Cardiac septum (tissue), 1 donor: Measurements from ENCODE around the gene ACSM6. TPM values are rescaled to one million over a fixed set of nuclear protein-coding genes. Genes with fewer than 3 reads are reported as not detected.

ENCODE experiments used
- DNase-seq: peaks from one replicate; pipeline ENCODE4 v3.0.0-alpha.2; 2020; ENCODE audit warnings: low spot score
- intact Hi-C: fragments of 100-400 bp; cut with DNase I; formaldehyde crosslinking; loops from one replicate; pipeline ENCODE4 v1.14.0; 2022
- total RNA-seq: library from RNA; stranded (reverse); fragmentation: NEBNext Ultra II Directional; extraction: Animal tissue kit (Norgen Biotek cat#: 25700); gene quantifications from one replicate; pipeline ENCODE4 v1.2.1, GENCODE V29; 2021
- donor health status: DM: no; HTN: no; CAD: no.

Gene ACSM6
- total RNA-seq, 1 donor from 2014 or later = 0.30 TPM

DNA sequence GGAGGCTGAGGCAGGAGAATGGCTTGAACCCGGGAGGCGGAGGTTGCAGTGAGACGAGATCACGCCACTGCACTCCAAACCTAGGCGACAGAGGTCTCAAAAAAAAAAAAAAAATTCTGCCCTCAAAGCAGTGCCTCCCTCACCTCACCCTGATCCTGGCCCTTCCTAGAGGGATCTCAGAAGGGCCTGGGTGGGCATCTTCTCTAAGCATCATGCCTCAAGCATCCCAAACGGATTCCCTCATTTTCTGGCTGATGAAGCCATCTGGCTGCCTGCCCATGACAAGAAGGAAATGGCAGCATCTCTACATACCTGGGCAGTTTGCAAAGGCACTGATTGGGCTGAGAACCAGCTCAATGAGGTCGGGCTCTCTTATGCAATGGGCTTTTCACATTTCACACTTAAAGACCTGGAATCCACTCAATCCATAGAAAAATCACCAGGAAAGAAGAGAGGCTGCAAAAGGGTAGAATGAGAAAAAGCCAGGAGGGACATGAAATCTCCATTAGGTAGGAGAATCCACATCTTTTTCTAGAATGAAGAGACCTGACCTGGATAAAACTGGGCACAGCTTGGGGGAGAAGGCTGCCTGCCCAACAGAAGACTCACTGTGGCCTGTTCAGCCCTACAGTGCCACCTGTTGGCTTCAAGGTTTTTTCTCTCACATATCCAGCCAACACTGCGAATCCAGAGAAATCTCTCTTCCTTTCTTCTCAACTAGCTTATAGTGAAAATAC is 48.7 kb downstream of the ACSM6 start:
- intact Hi-C loops = loop anchor here (10.0 kb wide), 1 partner anchor 362 kb away; no protein-coding TSS in a partner anchor
- DNase-seq = no peak

DNA sequence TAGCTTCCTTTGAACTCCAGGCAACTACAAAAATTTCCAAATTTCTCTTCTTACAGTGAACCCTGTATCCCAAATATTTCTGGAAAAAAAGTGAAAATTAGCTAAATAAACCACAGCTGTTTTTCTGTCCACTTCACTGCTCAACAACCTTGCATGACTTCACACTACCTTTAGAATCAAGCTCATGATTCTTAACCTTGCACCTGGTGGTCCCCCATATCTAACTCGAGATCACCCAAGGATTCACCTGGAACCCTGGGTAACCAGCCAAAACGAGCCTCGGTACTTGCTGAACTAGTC is 49.2 kb downstream of the ACSM6 start:
- intact Hi-C loops = loop anchor here (10.0 kb wide), 1 partner anchor 362 kb away; no protein-coding TSS in a partner anchor
- no peak for DNase-seq

DNA sequence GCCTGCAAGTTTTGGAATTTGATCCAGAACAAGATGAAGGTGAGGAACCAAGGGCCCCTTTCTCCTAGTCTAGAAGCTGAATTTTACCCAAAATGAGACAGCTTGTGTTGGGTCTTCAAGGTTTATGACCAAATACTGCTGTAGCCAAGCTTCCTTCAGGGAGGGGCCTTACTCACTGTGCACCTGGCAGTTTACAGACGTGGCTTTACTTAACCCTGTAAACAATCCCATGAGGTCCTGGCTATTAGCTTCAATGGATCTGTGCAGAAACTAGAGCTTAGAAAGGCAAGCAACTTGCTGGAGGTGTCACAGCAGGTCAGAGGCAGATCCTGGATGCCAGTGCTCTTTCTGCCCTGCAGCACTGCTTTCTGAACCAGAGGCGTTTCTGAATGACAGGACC is 50.1 kb downstream of the ACSM6 start:
- DNase-seq = no peak
- intact Hi-C loops = loop anchor here (10.0 kb wide), 1 partner anchor 361 kb away; no protein-coding TSS in a partner anchor

DNA sequence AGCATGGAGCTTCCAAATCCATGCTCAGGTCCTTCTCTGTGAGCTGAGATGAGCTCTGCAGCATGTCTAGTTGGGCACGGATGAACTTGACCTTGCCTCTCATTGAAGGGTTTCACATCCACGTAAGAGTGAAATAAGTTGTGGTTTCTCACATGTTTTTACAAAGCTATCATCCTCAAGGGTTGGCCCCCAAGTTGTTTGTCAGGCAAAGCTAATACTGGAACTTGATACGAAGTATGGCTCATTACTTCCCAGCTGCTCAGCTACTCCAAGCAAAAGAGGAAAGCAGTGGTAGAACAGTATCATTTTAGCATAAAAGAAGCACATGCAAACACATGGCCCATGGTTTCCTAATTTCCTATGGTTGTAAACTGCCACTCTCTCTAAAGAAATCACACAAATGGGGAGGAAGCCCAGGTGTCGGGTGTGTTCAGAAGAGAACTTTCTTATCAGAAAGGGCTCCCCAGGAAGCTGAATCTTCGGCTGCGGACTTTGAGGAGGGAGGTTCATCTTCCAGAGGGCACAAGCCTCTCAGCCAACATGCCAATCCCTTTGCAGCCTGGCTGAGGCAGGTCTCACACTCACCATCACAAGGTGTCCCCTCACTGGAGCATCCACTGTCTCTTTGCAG is 51.5 kb downstream of the ACSM6 start:
- DNase-seq = no peak
- intact Hi-C loops = loop anchor here (5.0 to 10.0 kb wide), 2 partner anchors 42 to 359 kb away; no protein-coding TSS in a partner anchor

DNA sequence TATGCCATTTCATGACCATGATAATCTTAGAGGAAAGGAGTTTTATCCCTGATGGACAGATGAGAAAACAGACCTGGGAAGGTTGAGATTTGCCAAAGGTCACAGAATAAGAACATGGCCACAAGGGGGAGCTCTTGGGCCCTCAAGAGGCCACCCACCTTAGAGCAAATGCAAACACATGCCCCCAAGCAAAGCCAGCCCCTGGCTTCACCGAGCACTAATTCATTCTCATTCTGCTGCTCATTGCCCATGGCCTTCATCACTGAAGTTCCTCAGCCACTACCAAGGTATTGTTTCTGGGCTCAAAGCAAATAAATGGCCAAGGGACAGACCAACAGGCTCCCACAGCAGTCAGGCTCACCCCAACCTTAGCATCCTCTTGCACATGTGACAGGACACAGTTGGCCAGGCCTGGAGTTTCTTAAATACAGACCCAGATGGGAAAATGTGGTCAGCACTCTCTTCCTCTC is 52.6 kb downstream of the ACSM6 start:
- no peak for DNase-seq
- intact Hi-C loops = loop anchor here (1.0 to 10.0 kb wide), 3 partner anchors 41 to 358 kb away; no protein-coding TSS in a partner anchor

DNA sequence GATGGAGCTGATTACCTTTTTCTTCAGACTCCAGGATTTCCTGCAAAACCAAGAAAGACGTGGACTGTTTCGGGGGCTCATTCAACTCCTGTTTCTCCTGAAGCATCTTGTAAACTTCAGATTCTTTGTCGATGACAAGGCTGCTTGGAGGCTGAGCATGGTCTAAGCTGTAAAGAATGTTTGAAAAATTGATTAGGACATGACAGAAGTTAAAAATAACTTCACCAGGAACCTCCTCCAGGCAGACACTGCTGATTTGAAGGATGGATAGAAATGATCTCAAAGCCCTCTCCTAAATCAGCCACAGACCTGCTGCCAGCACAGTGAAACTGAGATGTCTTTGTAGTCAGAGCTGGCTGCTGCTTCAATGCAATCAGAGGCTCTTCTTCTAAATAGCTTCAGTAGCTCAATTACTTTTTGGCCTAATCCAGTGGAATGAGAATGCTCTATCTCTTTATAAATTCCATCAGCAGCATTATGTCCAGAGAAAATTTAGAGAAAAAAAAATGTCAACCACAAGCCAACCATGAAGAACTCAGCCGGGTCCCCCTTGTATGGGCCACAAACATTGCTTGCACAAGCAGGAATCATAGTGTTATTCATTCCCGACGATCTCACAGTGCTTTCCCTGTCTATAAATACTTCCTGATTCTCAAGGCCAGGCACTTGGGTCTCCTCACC is 53.3 kb downstream of the ACSM6 start:
- intact Hi-C loops = loop anchor here (1.0 to 10.0 kb wide), 3 partner anchors 40 to 357 kb away; no protein-coding TSS in a partner anchor
- DNase-seq = no peak

DNA sequence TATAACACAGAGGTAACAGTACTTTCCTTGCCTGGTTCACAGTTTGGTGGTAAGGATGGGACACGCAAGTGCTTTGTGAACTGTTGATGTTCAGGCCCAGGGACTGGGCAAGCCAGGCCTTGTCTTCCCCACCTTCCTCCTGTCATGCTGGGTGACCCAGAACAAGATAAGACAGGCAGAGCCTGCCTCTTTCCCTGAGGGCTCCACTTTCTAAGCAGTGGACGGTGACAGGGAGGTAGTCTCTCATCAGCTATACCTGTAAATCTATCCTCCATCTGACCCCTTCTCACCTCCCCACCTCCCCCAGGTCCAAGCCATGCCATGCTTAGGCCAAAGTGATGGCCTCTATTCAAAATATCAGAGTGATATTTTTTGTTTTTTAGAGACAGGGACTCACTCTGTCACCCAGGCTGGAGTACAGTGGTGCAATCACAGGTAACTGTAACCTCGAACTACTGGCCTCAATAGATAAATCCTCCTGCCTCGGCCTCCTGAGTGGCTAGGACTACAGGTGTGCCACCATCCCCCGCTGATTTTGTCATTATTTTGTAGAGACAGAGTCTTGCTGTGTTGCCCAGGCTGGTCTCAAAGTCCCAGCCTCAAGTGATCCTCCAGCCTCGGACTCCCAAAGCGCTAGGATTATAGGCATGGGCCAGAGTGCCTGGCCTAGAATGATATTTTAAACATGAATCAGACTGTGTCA is 54.0 kb downstream of the ACSM6 start:
- intact Hi-C loops = loop anchor here (1.0 to 10.0 kb wide), 3 partner anchors 39 to 357 kb away; no protein-coding TSS in a partner anchor
- no peak for DNase-seq

DNA sequence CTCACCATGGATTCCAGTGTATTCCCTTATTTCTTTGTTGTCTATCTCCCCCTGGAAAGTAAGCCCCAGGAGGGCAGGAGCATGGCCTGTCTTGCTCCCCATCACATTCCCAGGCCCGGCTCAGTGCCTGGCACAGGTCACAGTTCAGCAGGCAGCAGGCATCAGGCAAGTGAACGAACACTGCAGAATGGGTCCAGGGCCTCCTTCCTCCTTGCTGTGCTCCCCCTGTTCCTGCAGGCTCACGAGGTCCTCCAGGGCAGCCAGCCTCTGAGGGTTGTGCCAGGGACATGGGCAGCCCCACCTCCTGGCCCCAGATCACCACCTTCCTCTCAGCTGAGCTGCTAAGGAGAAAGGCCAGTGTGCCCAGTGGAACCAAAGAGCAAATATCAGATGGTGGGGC is 55.0 kb downstream of the ACSM6 start:
- DNase-seq = no peak
- intact Hi-C loops = loop anchor here (5.0 to 10.0 kb wide), 2 partner anchors 38 to 356 kb away; no protein-coding TSS in a partner anchor

DNA sequence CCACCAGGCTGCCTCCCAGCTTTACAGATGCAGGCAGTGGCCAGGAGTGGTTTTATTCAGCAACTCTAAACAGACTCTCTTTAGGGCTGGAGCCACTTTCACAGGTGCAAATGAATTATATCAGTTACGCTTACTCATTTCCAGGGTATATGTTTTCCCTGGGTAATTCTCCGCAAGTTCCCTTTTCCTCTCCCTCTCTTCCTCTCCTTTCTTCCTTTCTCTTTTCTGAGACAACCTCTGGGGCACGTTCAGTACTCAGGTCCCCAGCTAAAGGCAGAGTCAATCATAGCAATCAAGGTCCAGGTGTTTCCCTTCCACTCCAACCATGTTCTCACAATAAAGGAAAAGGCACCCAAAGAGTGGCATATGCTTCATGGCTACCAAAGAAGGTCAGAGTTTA is 55.4 kb downstream of the ACSM6 start:
- intact Hi-C loops = loop anchor here (5.0 to 10.0 kb wide), 2 partner anchors 38 to 355 kb away; no protein-coding TSS in a partner anchor
- no peak for DNase-seq

DNA sequence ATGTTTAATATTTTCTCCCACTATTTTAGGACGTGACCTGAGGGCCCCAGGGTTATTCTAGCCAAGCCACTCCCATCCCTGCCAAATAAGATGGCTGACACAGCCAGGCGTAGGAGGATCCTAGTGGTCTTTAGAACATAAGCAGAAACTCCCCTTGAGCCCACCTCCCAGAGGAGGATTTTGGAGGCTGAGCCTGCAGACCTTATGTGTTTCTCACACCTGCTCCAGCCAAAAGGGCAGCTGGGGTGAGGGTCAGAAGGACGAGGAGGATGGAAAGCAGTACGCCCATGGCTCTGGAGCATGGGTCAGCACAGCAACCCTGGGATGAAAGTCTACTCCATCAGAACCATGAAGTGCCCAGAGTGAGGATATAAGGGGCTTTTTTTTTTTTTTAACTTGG is 56.8 kb downstream of the ACSM6 start:
- intact Hi-C loops = no loop called here
- no peak for DNase-seq

DNA sequence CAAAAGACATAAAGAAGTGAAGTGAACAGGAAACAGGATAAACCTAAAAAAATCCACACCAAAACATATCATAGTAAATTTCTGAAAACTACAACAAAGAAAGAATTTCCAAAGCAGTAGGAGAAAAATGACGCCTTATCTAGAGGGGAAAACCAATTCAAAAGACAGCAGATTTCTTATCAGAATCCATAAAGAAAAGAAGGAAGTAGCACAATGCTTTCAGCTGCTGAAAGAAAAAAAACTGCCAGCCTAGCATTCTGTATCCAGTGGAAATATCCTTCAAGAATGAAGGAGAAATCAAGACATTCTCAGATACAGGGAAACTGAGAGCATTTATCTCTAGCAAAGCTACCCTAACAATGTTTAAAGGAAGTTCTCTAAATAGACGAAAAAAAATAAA is 59.0 kb downstream of the ACSM6 start:
- intact Hi-C loops = no loop called here
- DNase-seq = no peak

DNA sequence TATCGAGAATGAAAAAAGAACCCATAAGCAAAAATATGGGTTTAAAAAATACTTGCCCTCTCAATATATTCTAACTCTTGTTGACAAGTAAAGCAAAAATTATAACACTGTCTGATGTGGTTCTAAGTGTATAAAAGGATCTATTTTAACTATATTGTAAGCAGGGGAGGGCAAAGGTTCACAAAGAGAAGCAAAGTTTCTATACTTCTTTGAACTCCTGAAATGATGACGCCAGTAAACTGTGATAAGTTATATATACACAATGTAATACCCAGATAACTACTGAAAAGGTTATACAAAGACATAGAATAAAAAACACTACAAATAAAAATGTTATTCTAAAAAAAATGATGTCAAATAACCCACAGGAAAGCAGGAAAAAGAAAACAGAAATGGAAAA is 59.6 kb downstream of the ACSM6 start:
- no peak for DNase-seq
- intact Hi-C loops = no loop called here

DNA sequence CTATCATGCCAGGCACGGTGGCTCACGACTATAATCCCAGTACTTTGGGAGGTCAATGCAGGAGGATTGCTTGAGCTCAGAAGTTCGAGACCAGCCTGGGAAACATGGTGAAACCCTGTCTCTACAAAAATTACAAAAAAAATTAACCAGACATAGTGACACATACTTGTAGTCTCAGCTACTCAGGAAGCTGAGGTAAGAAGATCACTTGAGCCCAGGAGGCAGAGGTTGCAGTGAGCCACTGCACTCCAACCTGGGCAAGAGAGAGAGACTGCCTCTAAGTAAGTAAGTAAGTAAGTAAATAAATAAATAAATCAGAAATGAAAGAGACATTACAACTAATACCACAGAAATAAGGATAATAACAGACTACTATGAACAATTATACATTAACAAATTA is 60.6 kb downstream of the ACSM6 start:
- intact Hi-C loops = no loop called here

DNA sequence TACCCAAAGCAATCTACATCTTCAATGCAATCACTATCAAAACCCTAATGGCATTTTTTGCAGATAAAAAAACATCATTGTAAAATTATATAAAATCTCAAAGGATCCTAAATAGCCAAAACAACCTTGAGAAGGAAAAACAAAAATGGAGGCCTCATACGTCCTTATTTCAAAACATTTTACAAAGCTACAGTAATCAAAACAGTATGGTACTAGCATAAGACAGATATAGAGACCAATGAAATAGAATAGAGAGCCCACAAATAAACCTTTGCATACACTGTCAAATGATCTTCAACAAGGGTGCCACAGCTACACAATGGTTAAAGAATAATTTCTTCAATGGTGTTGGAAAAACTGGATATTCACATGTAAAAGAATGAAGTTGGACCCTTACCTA is 62.2 kb downstream of the ACSM6 start:
- no peak for DNase-seq
- intact Hi-C loops = no loop called here

More for the DNA sequence above, 60.6 kb downstream of the ACSM6 start:
- no peak for DNase-seq

DNA sequence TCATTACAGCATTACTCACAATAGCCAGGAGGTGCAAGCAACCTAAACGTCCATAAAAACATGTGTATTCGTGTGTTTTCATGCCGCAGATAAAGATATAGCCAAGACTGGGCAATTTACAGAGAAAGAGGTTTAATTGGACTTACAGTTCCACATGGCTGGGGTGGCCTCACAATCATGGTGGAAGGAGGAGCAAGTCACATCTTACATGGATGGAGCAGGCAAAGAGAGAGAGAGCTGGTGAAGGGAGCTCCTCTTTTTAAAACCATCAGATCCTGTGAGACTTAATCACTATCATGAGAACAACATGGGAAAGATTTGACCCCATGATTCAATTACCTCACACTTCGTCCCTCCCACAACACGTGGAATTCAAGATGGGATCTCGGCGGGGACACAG is 63.8 kb downstream of the ACSM6 start:
- intact Hi-C loops = no loop called here
- no peak for DNase-seq

DNA sequence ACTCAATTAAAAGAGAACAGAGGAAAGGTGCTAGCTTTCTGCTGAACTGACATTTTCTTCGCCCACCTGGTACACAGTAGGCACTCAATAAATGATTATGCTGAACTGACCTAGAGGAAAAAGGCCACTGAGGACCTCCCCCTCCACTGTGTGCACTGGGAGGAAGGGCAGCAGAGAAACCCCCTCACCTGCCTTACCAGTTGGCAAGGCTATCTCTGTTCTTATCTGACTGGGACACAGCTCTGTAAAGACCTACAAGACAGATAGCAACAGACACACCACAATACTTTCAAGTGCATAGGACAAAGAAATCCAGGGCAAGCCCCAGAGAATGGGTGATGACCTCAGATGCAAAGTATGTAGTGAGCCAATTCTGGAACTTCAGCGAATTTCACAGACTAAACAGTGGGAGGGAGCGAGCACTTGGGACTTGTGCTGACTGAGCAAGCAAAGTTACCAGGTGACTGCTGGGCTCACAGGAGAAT is 66.4 kb downstream of the ACSM6 start:
- intact Hi-C loops = no loop called here
- no peak for DNase-seq

DNA sequence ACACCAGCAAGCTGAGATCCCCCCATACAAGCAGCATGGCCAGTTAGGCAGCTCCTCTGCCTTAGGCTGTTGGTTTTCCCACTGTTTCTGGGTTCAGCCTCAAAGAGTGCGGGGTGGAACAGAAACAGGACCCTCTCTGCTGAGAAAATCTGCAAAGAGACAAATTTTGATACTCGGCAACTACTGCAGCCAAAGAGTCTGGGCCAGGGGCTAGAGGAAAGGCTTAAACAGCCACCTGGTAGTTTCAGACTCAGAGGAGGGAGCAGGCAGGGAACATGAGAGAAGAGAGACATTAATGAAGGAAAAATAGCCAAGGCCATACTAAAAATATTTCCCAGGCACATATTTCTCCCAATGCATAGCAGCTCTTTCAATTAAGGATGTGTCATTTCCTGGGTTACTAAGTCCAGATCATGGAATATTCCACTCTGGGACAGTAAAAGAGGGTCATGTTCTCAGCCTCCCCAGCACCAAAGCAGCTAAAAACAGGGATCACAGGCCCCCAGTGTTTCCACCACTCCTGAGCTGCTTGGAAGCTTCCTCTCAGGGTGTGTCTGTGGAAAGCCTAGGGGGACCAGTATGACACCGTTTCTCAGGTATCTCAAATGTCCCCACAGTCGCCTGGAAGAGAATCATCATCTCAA is 67.0 kb downstream of the ACSM6 start:
- intact Hi-C loops = no loop called here
- DNase-seq = no peak

DNA sequence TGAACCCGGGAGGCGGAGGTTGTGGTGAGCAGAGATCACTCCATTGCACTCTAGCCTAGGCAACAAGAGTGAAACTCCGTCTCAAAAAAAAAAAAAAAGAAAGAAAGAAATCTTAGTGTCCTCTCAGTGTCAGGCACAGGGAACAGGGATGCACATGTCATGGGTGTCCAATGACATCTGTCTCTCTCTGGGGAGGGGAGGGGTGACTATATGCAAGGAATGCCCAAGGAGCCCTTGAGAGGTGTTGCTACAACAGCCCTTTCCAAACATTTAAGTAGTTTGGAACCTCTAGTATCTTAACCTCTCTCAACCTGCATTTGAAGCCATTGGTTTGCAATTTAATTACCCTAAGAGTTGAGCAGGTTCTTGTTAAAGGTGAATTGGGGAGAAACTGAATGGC is 67.9 kb downstream of the ACSM6 start:
- intact Hi-C loops = no loop called here
- DNase-seq = no peak
